Activated gamma-delta T cell treated with Interleukin-2 at 50 U/mL for 16 hours (primary cell): Measurements from ENCODE around the gene PLEKHH1.

Experiments used
- DNase-seq: peaks from one replicate; pipeline ENCODE4 v3.0.0-alpha.2; 2020

Gene PLEKHH1

GRCh38 chr14:67569651-67570290 is 36.7 kb downstream of the PLEKHH1 start:
- DNase-seq = no peak

GRCh38 chr14:67570453-67570852 is 37.4 kb downstream of the PLEKHH1 start:
- DNase-seq = no peak

GRCh38 chr14:67571275-67571990 is 38.3 kb downstream of the PLEKHH1 start:
- DNase-seq = peak; percentile 70

- no peak for DNase-seq
Measured at GRCh38 chr14:67571991-67572323, 38.9 kb downstream of the PLEKHH1 start.

- DNase-seq = no peak
Measured at GRCh38 chr14:67572608-67573007, 39.5 kb downstream of the PLEKHH1 start.

GRCh38 chr14:67573228-67574010 is 40.3 kb downstream of the PLEKHH1 start:
- DNase-seq = no peak

GRCh38 chr14:67574156-67574555 is 41.1 kb downstream of the PLEKHH1 start:
- DNase-seq = no peak

GRCh38 chr14:67574806-67575205 is 41.7 kb downstream of the PLEKHH1 start:
- DNase-seq = no peak

GRCh38 chr14:67575684-67576083 is 42.6 kb downstream of the PLEKHH1 start:
- no peak for DNase-seq

- DNase-seq = no peak
Measured at GRCh38 chr14:67576216-67576955, 43.3 kb downstream of the PLEKHH1 start.

- no peak for DNase-seq
Measured at GRCh38 chr14:67577181-67577808, 44.2 kb downstream of the PLEKHH1 start.

GRCh38 chr14:67577909-67578749 is 45.0 kb downstream of the PLEKHH1 start:
- no peak for DNase-seq

GRCh38 chr14:67579040-67579439 is 46.0 kb downstream of the PLEKHH1 start:
- no peak for DNase-seq

- DNase-seq = no peak
Measured at GRCh38 chr14:67579636-67580035, 46.5 kb downstream of the PLEKHH1 start.

GRCh38 chr14:67580336-67581171 is 47.5 kb downstream of the PLEKHH1 start:
- DNase-seq = no peak

- DNase-seq = no peak
Measured at GRCh38 chr14:67581643-67582042, 48.6 kb downstream of the PLEKHH1 start.

- DNase-seq = no peak
Measured at GRCh38 chr14:67582061-67582460, 49.0 kb downstream of the PLEKHH1 start.

- DNase-seq = peak; percentile 16
Measured at GRCh38 chr14:67583711-67584644, 50.9 kb downstream of the PLEKHH1 start.

GRCh38 chr14:67584978-67585377 is 51.9 kb downstream of the PLEKHH1 start:
- DNase-seq = no peak

GRCh38 chr14:67586369-67586768 is 53.3 kb downstream of the PLEKHH1 start:
- DNase-seq = no peak
